ENCODE data around the gene SETBP1. TPM values are rescaled to one million over a fixed set of nuclear protein-coding genes. Genes with fewer than 3 reads are reported as not detected.

Gene SETBP1
- total RNA-seq, 1 experiment from 2014 or later: 1.0 TPM

GRCh38 chr18:44816050-44816449 is 135.4 kb downstream of the SETBP1 start:
- DNase-seq (ENCODE audit: low read depth): no peak

- no peak for DNase-seq (ENCODE audit: low read depth)
These were observed 135.8 kb downstream of the SETBP1 start for GRCh38 chr18:44816477-44816876.

- DNase-seq (ENCODE audit: low read depth): no peak
These were observed 137.3 kb downstream of the SETBP1 start for GRCh38 chr18:44817831-44818473.

GRCh38 chr18:44818668-44819403 is 138.1 kb downstream of the SETBP1 start:
- DNase-seq (ENCODE audit: low read depth): no peak

GRCh38 chr18:44819944-44820510 is 139.3 kb downstream of the SETBP1 start:
- peak; percentile 5 for DNase-seq (ENCODE audit: low read depth)

- DNase-seq (ENCODE audit: low read depth): no peak
These were observed 141.2 kb downstream of the SETBP1 start for GRCh38 chr18:44821924-44822323.

- DNase-seq (ENCODE audit: low read depth): no peak
These were observed 142.6 kb downstream of the SETBP1 start for GRCh38 chr18:44823286-44823685.

- DNase-seq (ENCODE audit: low read depth): peak; percentile 37
These were observed 143.1 kb downstream of the SETBP1 start for GRCh38 chr18:44823782-44824181.

- DNase-seq (ENCODE audit: low read depth): no peak
These were observed 144.2 kb downstream of the SETBP1 start for GRCh38 chr18:44824884-44825283.

- DNase-seq (ENCODE audit: low read depth): peak; percentile 74
These were observed 146.0 kb downstream of the SETBP1 start for GRCh38 chr18:44826418-44827259.

- DNase-seq (ENCODE audit: low read depth): no peak
These were observed 147.4 kb downstream of the SETBP1 start for GRCh38 chr18:44828080-44828479.

- DNase-seq (ENCODE audit: low read depth): no peak
These were observed 149.9 kb downstream of the SETBP1 start for GRCh38 chr18:44830581-44830980.

- no peak for DNase-seq (ENCODE audit: low read depth)
These were observed 153.1 kb downstream of the SETBP1 start for GRCh38 chr18:44833786-44834185.

GRCh38 chr18:44834867-44835469 is 154.3 kb downstream of the SETBP1 start:
- DNase-seq (ENCODE audit: low read depth): no peak

- no peak for DNase-seq (ENCODE audit: low read depth)
These were observed 155.0 kb downstream of the SETBP1 start for GRCh38 chr18:44835703-44836102.

GRCh38 chr18:44836263-44836662 is 155.6 kb downstream of the SETBP1 start:
- DNase-seq (ENCODE audit: low read depth): no peak

GRCh38 chr18:44837482-44838180 is 156.9 kb downstream of the SETBP1 start:
- no peak for DNase-seq (ENCODE audit: low read depth)

- DNase-seq (ENCODE audit: low read depth): peak; percentile 81
These were observed 158.4 kb downstream of the SETBP1 start for GRCh38 chr18:44838971-44839666.

- no peak for DNase-seq (ENCODE audit: low read depth)
These were observed 159.5 kb downstream of the SETBP1 start for GRCh38 chr18:44840058-44840790.

GRCh38 chr18:44841221-44841620 is 160.5 kb downstream of the SETBP1 start:
- peak; percentile 19 for DNase-seq (ENCODE audit: low read depth)

Data from Daoy (cell line).